ENCODE measurements around the gene MTF2. TPM values are rescaled to one million over a fixed set of nuclear protein-coding genes. Genes with fewer than 3 reads are reported as not detected.
A peak's percentile ranks its signal among the peaks of the same experiment; 100 is the strongest.

Gene MTF2
- total RNA-seq, 1 experiment from 2014 or later, result 110 TPM

DNA sequence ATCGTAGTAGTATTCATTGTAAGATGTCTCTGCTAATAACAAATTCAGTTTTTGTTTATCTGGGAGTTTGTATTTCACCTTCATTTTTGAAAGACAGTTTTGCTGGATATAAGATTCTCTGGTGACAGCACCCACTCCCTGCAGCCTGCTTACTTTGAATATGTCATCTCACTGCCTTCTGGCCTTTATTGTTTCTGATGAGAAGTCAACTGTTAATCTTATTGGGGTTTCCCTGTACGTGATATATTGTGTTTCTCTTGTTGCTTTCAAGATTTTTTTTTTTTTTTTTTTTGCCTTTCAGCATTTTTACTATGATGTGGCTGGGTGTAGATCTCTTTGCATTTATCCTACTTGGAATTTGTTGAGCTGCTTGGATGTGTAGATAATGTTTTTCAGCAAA, 29.3 kb downstream of the MTF2 start:
- Histone ChIP-seq H3K79me1 (ENCODE audit: insufficient read depth, low read depth, low read length, poor library complexity, severe bottlenecking) (peaks cover 9% of the 10 kb centered on the region), H3K23ac (ENCODE audit: insufficient read length, low read depth, low read length) (no peak overlapping the region), H4K91ac (ENCODE audit: insufficient read length, low read depth, low read length) (no peak overlapping the region), H2AFZ (ENCODE audit: low read length) (no peak overlapping the region), H3K56ac (ENCODE audit: insufficient read length, low read depth, low read length) (no peak overlapping the region), H3K4ac (ENCODE audit: low read depth, low read length) (no peak overlapping the region), H2BK15ac (ENCODE audit: low read depth, low read length) (no peak overlapping the region), H2BK20ac (ENCODE audit: low read depth, low read length, poor library complexity, severe bottlenecking) (no peak overlapping the region), H3K4me1 (ENCODE audit: insufficient read depth, low read length) (no peaks in the 10 kb centered on the region; the same call in 1 of the 2 replicates), H3K9ac (ENCODE audit: extremely low read depth, insufficient read length, low read length) (no peak overlapping the region), H3K27me3 (ENCODE audit: insufficient read depth, low read length) (no peaks in the 10 kb centered on the region), H2AK5ac (ENCODE audit: insufficient read length, low read length) (no peak overlapping the region), H4K20me1 (ENCODE audit: control insufficient read depth, insufficient read depth, insufficient read length) (no peaks in the 10 kb centered on the region), H3K23me2 (ENCODE audit: insufficient read length, low read depth, low read length, poor library complexity, severe bottlenecking) (no peaks in the 10 kb centered on the region), H3K27ac (ENCODE audit: insufficient read length, low read depth, low read length) (no peak overlapping the region), H2BK120ac (ENCODE audit: low read depth, low read length, poor library complexity, severe bottlenecking) (no peak overlapping the region), H3K14ac (ENCODE audit: insufficient read depth, low read length) (no peak overlapping the region), H3K9me3 (ENCODE audit: control insufficient read depth, low read depth, low read length) (no peaks in the 10 kb centered on the region), H4K8ac (replicated peaks; ENCODE audit: insufficient read length, low read depth, low read length) (no peak overlapping the region), H2BK5ac (ENCODE audit: insufficient read length, low read length) (no peak overlapping the region), H3K4me2 (ENCODE audit: insufficient read depth, insufficient read length, low read length) (no peak overlapping the region), H3T11ph (ENCODE audit: low read length) (no peak overlapping the region), H3K79me2 (ENCODE audit: insufficient read depth, low read length) (peaks cover 47% of the 10 kb centered on the region; the same call in 1 of the 2 replicates), H3K18ac (ENCODE audit: insufficient read length, low read depth, low read length) (no peak overlapping the region), H2BK12ac (ENCODE audit: insufficient read length, low read depth, low read length) (no peak overlapping the region), H4K5ac (ENCODE audit: insufficient read length, low read depth, low read length) (no peak overlapping the region)
- no peak for DNase-seq
- Mint-ChIP-seq H3K36me3 (ENCODE audit: insufficient read depth in 1 of 3, low read depth in 3 of 3) (peaks cover 46 to 59% (median 57%) of the 10 kb centered on the region in 3 experiments), H3K27me3 (ENCODE audit: low read depth) (no peaks in the 10 kb centered on the region), H3K4me1 (peaks cover 28 to 40% of the 10 kb centered on the region in 2 experiments), H3K9me3 (peaks cover 5 to 7% of the 10 kb centered on the region in 2 experiments; a peak in 1 of 5 replicates), H3K4me3 (no peak overlapping the region), H3K27ac (peak overlapping the region in 1 of 3 experiments; percentile 9; a peak in 2 of 7 replicates)
- no CpG with 5 or more reads among the region's 2 CpGs for WGBS (ENCODE audit: extremely low coverage, insufficient read length, low lambda C conversion rate)
- TF ChIP-seq, protein P1, sequence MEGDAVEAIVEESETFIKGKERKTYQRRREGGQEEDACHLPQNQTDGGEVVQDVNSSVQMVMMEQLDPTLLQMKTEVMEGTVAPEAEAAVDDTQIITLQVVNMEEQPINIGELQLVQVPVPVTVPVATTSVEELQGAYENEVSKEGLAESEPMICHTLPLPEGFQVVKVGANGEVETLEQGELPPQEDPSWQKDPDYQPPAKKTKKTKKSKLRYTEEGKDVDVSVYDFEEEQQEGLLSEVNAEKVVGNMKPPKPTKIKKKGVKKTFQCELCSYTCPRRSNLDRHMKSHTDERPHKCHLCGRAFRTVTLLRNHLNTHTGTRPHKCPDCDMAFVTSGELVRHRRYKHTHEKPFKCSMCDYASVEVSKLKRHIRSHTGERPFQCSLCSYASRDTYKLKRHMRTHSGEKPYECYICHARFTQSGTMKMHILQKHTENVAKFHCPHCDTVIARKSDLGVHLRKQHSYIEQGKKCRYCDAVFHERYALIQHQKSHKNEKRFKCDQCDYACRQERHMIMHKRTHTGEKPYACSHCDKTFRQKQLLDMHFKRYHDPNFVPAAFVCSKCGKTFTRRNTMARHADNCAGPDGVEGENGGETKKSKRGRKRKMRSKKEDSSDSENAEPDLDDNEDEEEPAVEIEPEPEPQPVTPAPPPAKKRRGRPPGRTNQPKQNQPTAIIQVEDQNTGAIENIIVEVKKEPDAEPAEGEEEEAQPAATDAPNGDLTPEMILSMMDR (conservative IDR thresholded peaks at IDR 0.05), result no peak
